ENCODE results near the gene B4GALNT4. TPM values are rescaled to one million over a fixed set of nuclear protein-coding genes. Genes with fewer than 3 reads are reported as not detected.

The B4GALNT4 gene
- total and polyA plus RNA-seq, 2 of the 8 experiments (the other 6 are each of a cell fraction or from before 2014, with no cell fraction given), result 40.9 to 76.3 TPM

DNA sequence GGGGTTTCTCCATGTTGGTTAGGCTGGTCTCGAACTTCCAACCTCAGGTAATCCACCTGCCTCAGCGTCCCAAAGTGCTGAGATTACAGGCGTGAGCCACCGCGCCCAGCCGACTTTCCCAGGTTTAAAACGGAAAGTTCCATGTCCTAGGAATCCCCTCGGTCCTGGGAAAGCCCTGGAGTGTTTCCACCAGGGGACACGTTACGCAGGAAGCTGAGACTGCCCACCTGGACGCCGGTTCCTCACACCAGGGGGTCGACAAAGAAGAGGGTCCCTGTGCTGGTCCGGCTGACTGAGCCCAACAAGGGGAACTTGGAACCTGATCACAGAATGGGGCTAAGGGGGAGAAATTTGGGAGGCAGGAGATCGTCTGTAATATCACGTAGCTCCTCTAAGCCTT is 3.5 kb upstream of the B4GALNT4 start:
- DNase-seq (ENCODE audit: low read depth in 1 of 2, low spot score in 2 of 2) (no peak), FAIRE-seq (no peak)
- no peak for TF ChIP-seq HDAC6 (IDR thresholded peaks at IDR 0.05; ENCODE audit: low read depth, low read length)
- TF ChIP-seq RAD21 (IDR thresholded peaks at IDR 0.05 in 1 of 2, conservative IDR thresholded peaks at IDR 0.05 in 1 of 2; ENCODE audit: low read depth in 2 of 2, low read length in 2 of 2), result no peak
- no peak for TF ChIP-seq SRF (IDR thresholded peaks at IDR 0.05; ENCODE audit: low read depth, low read length)
- no peak for TF ChIP-seq CEBPB (IDR thresholded peaks at IDR 0.05; ENCODE audit: low read depth, low read length)
- TF ChIP-seq SP2 (IDR thresholded peaks at IDR 0.05; ENCODE audit: low read length), result no peak
- TF ChIP-seq TBP (IDR thresholded peaks at IDR 0.05; ENCODE audit: low read depth, low read length), result no peak
- TF ChIP-seq RNF2 (IDR thresholded peaks at IDR 0.05; ENCODE audit: borderline replicate concordance, low read depth, low read length, missing control alignments, poor library complexity, severe bottlenecking), result no peak
- TF ChIP-seq POLR2A (IDR thresholded peaks at IDR 0.05; ENCODE audit: control extremely low read depth in 1 of 2, low read depth in 2 of 2, low read length in 2 of 2), result no peak
- no peak for TF ChIP-seq TEAD4 (IDR thresholded peaks at IDR 0.05; ENCODE audit: low read depth, low read length)
- no peak for TF ChIP-seq SIRT6 (IDR thresholded peaks at IDR 0.05; ENCODE audit: low read length)
- TF ChIP-seq EGR1 (IDR thresholded peaks at IDR 0.05; ENCODE audit: borderline replicate concordance, low read depth, low read length), result no peak
- no peak for TF ChIP-seq BRCA1 (IDR thresholded peaks at IDR 0.05; ENCODE audit: low read depth, low read length)
- POLR2A ChIA-PET (ENCODE audit: partially characterized antibody), result interaction anchor here (1.0 kb wide), 1 partner anchor 24 kb away, joined by 3 read pairs; no protein-coding TSS in a partner anchor
- no peak overlapping the region for H3K4me3 ChIP-seq (ENCODE audit: extremely low read depth in 1 of 4, insufficient read depth in 2 of 4, low read depth in 3 of 4, low read length in 4 of 4)
- H4K91ac ChIP-seq (replicated peaks; ENCODE audit: insufficient read length, low read length), result no peak overlapping the region
- peaks cover 0 to 6% of the 10 kb centered on the region in 2 experiments; a peak in 1 of 4 replicates for H3K79me2 ChIP-seq (ENCODE audit: control insufficient read depth in 1 of 2, insufficient read depth in 2 of 2, low read length in 2 of 2)
- no peak overlapping the region for H2BK12ac ChIP-seq (ENCODE audit: low read depth, low read length)
- no peak overlapping the region for H3K4me2 ChIP-seq (ENCODE audit: insufficient read depth in 1 of 2, low read depth in 2 of 2, low read length in 2 of 2)
- H3K18ac ChIP-seq (ENCODE audit: extremely low read depth, low read length), result no peak overlapping the region
- H2BK20ac ChIP-seq (ENCODE audit: low read length), result no peak overlapping the region
- peaks cover 3% of the 10 kb centered on the region; the same call in 1 of the 2 replicates for H3K23me2 ChIP-seq (ENCODE audit: low read depth, low read length)
- no peak overlapping the region for H2BK5ac ChIP-seq (ENCODE audit: low read depth, low read length)
- no peaks in the 10 kb centered on the region for H3K36me3 ChIP-seq (ENCODE audit: control insufficient read depth in 2 of 4, insufficient read depth in 4 of 4, low read length in 3 of 4)
- no peak overlapping the region for H3K56ac ChIP-seq (replicated peaks; ENCODE audit: insufficient read length, low read depth, low read length)
- no peak overlapping the region; the same call in 1 of the 2 replicates for H2AK5ac ChIP-seq (ENCODE audit: low read depth, low read length)
- H3K9ac ChIP-seq (replicated peaks in 1 of 4; ENCODE audit: extremely low read depth in 1 of 4, low read depth in 3 of 4, low read length in 3 of 4), result no peak overlapping the region
- no peak overlapping the region for H2BK15ac ChIP-seq (ENCODE audit: low read length)
- CTCF ChIA-PET (ENCODE audit: partially characterized antibody), result interaction anchor here (1.3 to 13.4 kb wide), 8 partner anchors 18 to 153 kb away, joined by 3 to 212 read pairs (median 11); partner anchors contain the start of gene PSMD13
- peaks cover 5% of the 10 kb centered on the region for H3K79me1 ChIP-seq (ENCODE audit: low read depth, low read length)
- H4K20me1 ChIP-seq (replicated peaks in 1 of 2; ENCODE audit: control insufficient read depth in 1 of 2, insufficient read depth in 2 of 2, low read length in 2 of 2), result peaks cover 0 to 2% of the 10 kb centered on the region in 2 experiments
- H3K23ac ChIP-seq (ENCODE audit: insufficient read length), result no peak overlapping the region
- H3K27ac ChIP-seq (ENCODE audit: low read depth, low read length), result no peak overlapping the region
- peaks cover 7 to 13% of the 10 kb centered on the region in 2 experiments; a peak in 3 of 4 replicates for H3K9me3 ChIP-seq (ENCODE audit: insufficient read depth in 2 of 2, low read depth in 1 of 2, low read length in 1 of 2)
- H2AFZ ChIP-seq (ENCODE audit: low read length), result no peak overlapping the region
- H2BK120ac ChIP-seq (replicated peaks; ENCODE audit: low read depth, low read length), result no peak overlapping the region
- H4K5ac ChIP-seq (ENCODE audit: insufficient read length, low read depth, low read length), result no peak overlapping the region
- peaks cover 0 to 12% (median 7%) of the 10 kb centered on the region in 4 experiments; a peak in 6 of 7 replicates for H3K4me1 ChIP-seq (replicated peaks in 1 of 4; ENCODE audit: control insufficient read depth in 3 of 4, insufficient read depth in 4 of 4, low read length in 3 of 4)
- 91% methylated on average over 15 of the region's 16 CpGs; no CpG with 5 or more reads in 1 of the 2 experiments for WGBS, 2 experiments (ENCODE audit: extremely low coverage in 1 of 2, insufficient coverage in 1 of 2, insufficient read length in 1 of 2, insufficient replicate concordance in 2 of 2, low coverage in 1 of 2, low lambda C conversion rate in 2 of 2, missing lambda C conversion rate in 1 of 2)
- no peak overlapping the region for H3K14ac ChIP-seq (ENCODE audit: insufficient read length)
- H3K27me3 ChIP-seq (replicated peaks in 1 of 4; ENCODE audit: control insufficient read depth in 3 of 4, extremely low read depth in 1 of 4, insufficient read depth in 3 of 4, low read length in 3 of 4), result peaks cover 0 to 5% (median 2%) of the 10 kb centered on the region in 4 experiments; a peak in 1 of 7 replicates
- H3K4ac ChIP-seq (replicated peaks; ENCODE audit: insufficient read length, low read depth, low read length), result no peak overlapping the region
- H4K8ac ChIP-seq (ENCODE audit: extremely low read depth, insufficient read depth, low read length), result no peak overlapping the region

Measured in H1 (cell line).